GM21367 (cell line): ENCODE measurements around the gene CXCL5.
A peak's percentile ranks its signal among the peaks of the same experiment; 100 is the strongest.

Source experiments
- ATAC-seq: cut with Tn5 transposase; IDR thresholded peaks from one replicate; pipeline ENCODE4 v1.9.1; 2021; ENCODE audit not compliant: unreplicated experiment

Gene CXCL5

DNA sequence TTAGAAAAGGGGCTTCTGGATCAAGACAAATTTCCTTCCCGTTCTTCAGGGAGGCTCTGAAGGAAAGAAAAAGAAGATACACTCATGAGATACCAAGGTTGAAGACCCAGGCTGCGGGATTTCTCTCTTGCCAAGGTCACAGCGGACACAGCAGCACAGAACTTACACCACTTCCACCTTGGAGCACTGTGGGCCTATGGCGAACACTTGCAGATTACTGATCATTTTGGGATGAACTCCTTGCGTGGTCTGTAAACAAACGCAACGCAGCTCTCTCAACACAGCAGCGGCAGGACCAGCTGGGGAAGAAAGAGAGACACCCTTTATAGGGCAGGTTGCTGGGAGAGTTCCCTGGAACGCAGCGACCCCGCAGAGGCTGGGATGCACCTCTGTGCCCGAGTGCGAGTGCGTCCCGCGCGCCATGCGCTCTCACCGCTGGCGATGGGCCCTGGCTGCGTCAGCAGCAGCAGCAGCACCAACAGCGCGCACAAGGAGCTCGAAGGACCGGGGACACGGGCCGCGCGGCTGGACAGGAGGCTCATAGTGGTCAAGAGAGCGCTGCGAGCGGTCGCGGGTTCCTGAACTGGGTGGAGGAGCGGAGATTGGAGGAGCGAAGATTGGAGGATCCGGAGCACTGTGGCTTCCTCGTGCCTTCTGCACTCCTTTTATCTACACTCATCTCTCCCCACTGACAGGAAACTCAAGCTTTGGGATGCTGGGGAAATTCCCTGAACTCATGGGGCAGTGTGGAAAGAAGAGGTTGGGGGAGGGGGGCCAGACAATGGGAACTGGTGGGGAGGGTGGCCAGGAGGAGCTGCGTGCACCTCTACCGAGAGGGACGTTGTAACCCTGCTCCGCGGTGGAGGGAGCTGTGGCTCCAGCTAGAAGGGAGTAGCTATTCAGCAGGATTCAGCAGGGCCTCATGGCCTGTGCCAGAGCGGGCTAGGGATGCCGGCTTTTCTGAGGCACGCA, at the start of gene CXCL5:
TSS of gene CXCL5 (minus strand) at position 638 of the 972 bp plus-strand sequence. CDS start at position 542, 96 bp downstream.
- no peak for ATAC-seq

DNA sequence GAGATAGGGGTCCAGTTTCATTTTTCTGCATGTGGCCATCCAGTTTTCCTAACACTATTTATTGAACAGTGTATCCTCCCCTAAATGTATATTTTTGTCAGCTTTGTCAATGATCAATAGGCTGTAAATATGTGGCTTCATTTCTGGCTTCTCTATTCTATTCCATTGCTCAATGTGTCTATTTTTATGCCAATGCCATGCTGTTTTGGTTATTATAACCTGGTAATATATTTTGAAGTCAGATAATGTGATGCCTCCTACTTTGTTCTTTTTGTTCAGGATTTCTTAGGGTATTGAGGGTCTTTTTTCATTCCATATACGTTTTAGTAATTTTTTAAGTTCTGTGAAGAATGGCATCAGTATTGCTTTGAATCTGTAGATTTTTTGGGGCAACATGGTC, 48.7 kb upstream of the CXCL5 start:
- no peak for ATAC-seq

DNA sequence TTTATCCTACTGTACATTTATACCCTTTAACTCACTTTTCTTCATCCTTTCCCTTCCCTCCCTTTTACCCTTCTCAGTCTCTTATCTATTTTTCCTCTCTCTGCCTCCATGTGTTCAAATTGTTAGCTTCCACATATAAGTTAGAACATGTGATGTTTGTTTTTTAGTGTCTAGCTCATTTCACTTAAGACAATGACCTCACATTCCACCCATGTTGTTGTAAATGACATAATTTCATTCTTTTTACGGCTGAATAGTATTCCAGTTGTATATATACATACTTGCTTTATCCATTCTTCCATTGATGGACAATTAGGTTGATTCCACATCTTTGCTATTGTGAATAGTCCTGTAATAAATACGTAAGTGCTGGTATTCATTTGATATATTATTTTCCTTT, 47.3 kb upstream of the CXCL5 start:
- ATAC-seq, result no peak

DNA sequence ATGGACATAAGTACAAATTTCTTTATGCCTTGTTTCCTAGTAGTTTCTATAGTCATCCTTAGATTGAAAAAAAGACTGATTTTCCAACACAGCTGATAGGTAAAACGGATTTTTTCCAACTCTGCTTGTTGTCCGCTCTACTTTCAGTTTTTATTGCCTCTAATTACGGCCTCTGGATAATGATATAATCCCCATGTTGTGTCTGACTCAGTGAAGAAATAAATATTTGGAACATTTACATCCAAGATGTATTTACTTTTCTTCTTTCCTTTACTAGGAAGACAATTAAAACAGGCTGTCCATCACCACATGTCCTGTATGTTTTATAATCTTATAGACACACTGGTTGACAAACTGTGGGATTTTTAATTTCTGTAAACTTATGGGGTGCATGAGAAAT, 46.8 kb upstream of the CXCL5 start:
- ATAC-seq, result no peak

DNA sequence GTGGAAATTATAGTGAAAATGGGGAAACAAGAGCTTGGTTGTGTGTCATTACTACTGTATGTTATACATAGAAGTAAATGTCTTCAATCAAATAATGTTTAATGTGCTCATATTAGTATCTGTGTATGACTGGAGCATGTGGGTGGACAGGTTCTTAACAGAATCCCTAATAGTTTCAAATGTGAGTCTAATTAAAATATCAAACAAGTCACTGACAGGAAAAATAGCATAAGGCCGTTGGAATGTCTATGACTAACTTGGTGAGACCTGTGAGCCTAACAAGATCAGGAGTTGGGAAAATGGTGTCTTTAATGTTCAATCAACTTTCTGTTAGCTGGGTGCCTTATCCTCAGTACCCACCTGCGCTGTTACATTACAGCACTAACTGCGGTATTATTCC, 46.2 kb upstream of the CXCL5 start:
- no peak for ATAC-seq

DNA sequence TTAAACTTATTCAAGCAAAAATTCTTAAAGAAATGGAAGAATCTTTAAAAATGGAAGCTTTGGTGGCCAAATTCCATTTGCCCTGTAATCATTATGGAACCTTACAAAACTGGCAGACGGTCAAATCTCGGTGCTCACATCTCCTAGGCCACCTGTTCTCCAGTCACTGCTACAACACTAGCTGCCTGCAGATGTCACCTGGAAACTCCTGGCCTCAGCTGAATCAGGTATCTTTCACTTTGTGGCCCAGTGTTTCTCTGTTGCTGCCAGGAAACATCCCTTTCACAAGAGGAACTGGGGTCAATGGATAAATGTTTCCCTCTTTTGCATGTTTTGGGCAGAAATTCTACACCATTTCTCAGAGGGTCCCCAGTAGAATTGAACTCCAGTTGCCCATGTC, 44.2 kb upstream of the CXCL5 start:
- ATAC-seq, result no peak

DNA sequence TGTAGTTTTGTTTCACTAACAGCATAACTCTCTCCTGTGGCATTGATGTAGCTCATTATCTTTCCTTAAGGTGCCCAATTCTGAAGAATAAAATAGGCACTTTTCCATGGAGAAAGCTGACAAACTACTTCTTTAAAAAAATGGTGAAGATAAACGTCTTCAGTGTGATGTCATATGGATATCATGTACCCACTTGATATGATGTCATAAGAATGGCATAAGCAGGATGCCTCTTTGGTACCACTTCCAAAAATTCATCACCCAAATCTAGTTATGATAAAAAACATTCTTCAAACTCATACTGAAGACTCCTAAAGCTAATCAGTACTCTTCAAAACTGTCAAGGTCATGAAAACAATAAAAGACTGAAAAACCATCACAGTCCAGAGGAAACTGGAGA, 42.9 kb upstream of the CXCL5 start:
- no peak for ATAC-seq

DNA sequence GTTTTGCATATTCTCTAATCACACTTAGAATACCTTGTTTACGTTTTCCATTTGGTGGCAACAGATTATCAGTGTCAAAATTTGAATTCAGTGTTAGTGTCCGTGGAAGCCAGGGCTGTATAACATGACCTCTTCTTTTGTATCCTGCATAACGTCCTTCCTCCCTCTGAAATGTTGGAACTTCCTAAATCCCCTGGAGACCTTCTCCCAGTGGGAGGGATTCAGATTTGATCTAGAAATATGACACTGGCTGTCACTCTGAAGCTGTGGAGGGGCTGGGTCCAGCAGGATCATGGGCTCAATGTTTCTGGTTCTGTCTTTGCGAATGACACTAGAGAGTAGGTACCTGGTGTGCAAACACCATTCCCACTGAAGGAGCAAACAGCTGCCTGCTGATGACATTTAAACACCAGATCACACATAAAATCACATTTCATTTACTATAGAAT, 40.9 kb upstream of the CXCL5 start:
- ATAC-seq, result no peak

DNA sequence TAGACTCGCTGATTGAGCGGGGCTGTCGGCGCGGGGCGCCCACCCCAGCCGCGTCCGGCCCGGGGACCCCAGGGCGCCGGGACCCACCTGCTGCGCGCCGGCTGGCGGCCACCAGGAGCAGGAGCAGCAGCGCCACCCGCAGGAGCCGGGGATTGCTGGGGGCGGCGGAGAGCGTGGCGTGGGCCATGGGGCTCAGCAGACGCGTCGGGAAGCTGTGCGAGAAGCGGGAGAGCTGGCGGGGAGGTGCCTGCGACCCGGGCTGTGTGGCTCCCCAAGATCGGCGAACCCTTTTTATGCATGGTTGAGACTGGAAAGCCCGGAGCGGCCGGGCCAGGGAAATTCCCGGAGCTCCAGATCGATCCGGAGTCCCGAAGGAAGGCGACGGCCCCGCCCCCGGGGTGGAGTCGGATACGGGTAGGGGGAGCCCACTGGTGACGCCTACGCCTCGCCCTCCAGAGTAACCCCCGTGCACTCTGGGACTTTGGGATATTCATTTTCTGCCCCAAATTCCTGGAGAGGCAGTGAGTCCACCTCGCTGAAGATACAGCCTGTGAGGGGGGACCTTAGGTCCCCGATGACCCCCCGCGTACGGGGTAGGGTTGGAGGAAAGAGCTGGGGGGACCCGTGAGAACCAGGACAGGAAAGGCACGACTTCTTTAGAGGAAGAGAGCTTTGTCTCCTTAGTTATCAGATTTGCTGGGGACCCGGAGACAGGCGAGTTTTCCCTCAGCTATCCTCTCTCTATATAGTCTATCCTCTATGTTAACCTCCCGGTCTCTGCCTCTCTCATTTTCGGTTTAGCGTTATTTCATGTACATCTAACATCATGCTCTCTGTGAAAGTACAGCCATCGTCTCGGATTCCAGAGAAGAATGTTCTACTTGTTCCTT, 40.2 kb upstream of the CXCL5 start, which contains the start of gene CXCL3:
TSS of gene CXCL3 (minus strand) at position 265 of the 890 bp plus-strand sequence. CDS start at position 187, 78 bp downstream.
- peak; percentile 56 for ATAC-seq

DNA sequence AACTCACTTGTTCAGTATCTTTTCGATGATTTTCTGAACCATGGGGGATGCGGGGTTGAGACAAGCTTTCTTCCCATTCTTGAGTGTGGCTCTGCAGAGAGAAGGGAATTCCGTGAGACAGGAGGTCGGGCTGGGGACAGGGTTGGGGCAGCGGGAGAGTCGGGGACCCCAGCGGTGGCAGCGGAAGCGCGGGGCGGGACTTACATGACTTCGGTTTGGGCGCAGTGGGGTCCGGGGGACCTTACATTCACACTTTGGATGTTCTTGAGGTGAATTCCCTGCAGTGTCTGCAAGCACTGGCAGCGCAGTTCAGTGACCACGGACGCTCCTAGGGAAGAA, 39.6 kb upstream of the CXCL5 start:
- ATAC-seq, result no peak

DNA sequence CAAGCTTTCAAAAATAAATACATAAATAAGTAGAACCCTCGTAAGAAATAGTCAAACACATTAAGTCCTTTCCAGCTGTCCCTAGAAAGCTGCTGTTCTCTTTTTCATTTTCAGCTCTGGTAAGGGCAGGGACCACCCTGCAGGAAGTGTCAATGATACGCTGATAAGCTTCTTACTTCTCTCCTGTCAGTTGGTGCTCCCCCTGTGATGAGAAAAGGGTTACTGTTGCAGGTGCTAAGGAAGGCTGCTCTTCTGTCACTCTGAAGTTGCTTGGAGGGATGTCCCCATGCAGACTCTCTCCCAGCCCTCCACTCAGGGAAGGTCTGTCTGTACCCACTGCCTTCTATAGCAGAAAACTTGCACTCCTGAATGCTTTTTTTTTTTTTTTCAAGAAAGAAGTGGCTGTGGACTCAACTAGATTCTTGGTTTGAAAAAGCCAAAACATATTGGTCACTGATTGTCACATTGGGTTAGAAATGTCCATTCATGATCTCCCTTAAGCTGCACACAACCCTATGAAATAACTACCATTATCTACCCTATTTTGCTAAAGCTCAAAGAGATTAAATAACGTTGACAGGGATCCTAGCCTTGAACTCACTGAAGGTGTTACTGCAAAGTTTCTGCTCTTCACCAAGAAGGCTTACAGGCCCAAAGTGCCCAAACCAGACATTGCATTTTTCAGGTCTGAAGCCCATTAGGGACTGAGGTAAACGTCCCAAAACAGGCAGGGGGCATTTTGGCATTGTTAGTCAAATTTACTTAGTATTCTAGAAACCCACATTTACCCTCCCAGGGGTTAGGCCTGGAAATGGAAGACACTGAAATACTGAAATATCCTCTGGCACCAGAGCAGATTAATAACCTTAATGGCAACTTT, 38.8 kb upstream of the CXCL5 start:
- ATAC-seq, result no peak

DNA sequence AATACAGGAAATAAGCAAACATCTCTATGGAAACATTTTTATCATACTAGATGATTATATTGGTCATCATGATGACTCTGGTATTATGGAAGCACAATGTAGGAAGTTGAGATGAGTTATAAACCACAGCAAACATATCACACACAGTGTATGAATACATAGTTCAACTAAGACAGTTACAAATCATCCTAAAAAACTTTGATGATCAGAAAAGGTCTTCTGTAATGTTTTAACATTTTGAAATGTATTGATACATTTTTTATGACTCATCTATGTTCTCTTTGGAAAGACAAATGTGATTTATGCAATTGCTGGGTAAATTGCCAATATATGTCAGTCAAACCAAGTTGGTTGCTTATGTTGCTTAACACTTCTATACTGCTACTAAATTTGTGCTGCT, 35.3 kb upstream of the CXCL5 start:
- no peak for ATAC-seq

DNA sequence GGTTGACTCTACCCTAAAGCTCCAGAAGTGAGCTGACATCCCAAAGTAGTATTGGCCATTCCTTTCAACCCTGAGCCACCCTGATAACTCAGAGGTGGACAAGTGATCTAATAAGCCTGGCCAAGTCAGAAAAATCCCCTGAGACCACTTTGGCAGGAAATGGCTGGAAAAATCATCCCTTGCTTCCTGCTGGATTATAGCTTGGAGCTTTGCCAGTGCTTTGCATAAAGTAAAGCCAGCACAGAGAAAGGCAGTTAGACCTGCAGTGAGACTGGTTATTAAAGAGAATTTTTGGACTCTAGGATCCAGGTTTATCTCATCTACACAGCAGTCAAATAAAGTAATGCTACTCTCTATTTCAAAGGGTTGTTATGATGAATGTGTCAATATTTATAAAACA, 33.6 kb upstream of the CXCL5 start:
- ATAC-seq, result no peak

DNA sequence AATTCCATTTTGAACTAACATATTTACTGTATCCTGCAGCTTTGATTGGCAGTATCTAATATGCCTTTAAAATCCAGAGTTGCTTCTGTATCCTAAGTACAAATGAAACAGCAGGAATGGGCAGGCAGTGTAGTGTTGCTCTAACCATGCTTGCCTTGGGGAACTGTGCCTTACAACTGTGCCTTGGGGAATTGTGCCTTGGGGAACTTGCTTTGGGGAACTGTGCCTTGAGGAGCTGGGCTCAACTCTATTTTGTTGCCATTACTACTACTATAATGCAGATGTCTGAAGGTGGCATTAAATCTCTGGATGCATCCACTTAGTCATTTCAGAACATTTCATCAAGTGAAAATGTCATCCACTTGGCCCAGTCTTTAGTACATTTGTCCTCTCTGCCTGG, 33.1 kb upstream of the CXCL5 start:
- ATAC-seq, result no peak

DNA sequence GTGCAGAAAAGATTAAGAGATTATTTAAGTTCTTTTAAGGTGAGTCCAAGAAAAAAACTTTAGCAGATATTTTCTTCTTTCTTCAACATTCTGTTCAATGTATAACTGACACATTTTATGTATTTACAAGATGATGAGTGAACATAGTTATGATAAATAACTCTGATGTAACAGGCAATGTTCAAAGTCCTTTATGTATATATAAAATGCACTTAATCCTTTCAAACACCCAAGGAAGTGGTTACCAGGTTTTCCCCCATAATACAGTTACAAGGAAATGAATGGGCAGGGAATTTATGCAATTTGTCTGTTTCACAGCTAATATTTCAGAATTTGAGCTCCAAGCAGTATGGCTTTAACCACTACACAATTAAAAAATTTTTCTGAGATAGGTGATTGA, 31.8 kb upstream of the CXCL5 start:
- no peak for ATAC-seq

DNA sequence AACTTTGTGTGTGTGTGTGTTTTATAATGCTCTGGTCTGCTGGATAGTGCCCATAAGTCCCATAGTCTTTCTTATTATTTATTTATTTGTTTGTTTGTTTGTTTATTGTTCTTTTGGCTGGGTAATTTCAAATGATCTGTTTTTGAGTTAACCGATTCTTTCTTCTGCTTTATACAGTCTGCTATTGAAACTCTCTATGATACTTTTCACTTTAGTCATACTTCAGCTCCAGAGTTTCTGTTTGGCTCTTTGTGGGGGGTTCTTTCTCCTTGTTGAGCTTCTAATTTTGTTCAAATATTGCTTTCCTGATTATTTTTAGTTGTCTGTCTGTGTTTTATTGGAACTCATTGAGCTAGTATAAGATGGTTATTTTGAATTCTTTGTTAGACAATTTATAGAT, 30.0 kb upstream of the CXCL5 start:
- no peak for ATAC-seq

DNA sequence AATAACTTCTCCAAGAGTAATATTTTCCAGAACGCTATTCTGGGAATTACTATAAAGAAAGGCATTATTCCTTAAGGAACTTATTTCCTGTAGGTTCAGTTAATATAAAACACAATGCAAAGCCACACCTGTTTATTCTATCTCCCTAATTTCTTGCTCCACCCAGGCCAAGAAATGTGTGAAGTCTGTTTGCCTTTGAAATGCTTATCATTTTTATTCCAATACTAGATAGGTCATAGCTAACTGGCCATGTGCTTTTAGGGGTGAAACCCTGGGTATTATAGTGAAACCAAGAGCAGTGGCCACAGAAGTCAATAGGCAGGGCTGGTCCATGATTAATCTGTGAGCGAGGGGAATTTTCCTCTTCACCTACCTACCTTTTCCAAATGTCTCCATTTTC, 25.2 kb upstream of the CXCL5 start:
- no peak for ATAC-seq

DNA sequence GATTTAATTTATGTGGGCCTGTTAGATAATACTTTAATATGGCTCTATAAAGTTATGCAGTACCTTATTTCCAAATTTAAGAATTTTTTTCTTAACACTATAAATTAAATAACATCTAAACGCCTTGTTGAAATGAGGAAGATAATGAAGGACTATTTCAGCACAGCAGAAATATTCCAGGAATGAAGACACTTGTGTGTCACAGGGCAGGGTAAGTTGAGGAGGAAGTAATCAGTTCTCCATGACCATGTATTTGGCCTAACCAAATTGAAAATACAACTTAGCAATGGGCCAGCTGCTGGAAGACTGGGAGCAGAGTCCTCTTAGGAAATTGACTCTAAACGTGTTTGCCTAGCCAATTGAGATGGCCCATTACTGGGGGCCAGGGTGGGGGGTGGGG, 23.1 kb upstream of the CXCL5 start:
- no peak for ATAC-seq

DNA sequence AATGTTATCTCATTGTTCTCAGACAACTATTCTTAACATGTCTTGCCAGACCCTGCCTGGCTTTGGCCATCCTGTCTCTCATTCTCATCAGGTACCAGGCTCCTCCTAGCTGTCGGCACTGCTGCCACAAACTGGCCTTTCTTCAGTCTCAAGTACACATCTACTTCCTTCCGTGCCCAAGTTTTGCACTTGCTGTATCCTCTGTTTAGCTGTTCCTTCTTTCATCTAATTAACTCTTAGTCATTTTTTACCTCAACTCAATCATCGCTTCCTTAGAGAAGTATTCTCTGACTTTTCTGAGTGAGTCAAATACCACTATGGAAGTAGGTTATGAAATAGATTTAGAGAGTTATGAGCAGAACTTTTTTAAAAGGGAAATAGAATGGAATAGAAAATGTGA, 20.3 kb upstream of the CXCL5 start:
- no peak for ATAC-seq

DNA sequence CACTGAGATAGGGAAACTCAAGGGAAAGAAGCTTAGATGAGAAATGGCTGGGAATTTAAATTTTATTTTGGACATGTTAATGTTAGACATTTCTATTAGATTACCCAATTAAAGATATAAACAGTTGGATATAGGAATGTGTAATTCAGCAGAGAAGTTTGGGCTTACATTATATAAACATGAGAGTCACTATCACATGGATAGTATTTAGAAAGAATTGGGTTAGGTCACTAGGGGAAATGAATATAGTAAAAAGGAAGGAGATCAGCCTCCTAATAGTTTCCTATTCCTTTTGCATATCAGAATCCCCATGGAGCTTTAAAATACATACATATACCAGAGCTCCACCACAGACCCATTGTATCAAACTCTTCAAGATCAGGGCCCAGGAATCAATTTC, 19.6 kb upstream of the CXCL5 start:
- no peak for ATAC-seq

DNA sequence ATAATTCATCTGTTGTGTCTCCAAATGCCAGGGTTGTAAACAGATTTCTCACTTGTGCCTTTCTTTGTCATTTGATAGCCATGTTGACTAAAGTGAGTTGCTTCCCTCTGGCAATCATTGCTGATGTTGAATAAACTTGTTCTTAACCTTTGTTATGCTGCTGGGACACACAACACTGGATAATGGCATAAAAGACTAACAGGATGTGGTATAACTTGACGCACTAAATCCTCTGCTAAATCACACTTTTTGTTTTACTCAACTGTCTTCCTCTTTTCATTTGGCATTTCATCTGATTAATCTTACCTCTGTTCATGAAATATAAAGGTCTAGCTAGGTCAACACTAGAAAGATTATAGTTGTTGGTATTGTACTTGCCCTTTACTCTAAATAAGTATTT, 17.6 kb upstream of the CXCL5 start:
- ATAC-seq, result no peak
